Osteoblast (primary cell): ENCODE results near the gene FMNL1. TPM values are rescaled to one million over a fixed set of nuclear protein-coding genes. Genes with fewer than 3 reads are reported as not detected.

ENCODE experiments used
- DNase-seq: peaks from one replicate; pipeline ENCODE4 v3.0.0; 2011; ENCODE audit warnings: low spot score, mixed read lengths; ENCODE audit not compliant: insufficient read length; ENCODE audit errors: missing footprints
- H2AFZ ChIP-seq: 2 replicates; pipeline ENCODE4 v1.6.0; 2011; ENCODE audit warnings: mild to moderate bottlenecking, low read length
- H3K27ac ChIP-seq: 2 replicates; pipeline ENCODE4 v1.5.1; 2011; ENCODE audit warnings: mild to moderate bottlenecking, low read depth, low read length, moderate library complexity
- H3K27me3 ChIP-seq: 2 replicates; pipeline ENCODE4 v1.6.0; 2012; ENCODE audit warnings: mild to moderate bottlenecking, control low read depth, inconsistent platforms, low read length, moderate library complexity; ENCODE audit not compliant: insufficient read depth
- H3K36me3 ChIP-seq: 2 replicates; pipeline ENCODE4 v1.5.1; 2011; ENCODE audit warnings: mild to moderate bottlenecking, low read length, control low read depth, moderate library complexity; ENCODE audit not compliant: insufficient read depth
- H3K4me1 ChIP-seq: 2 replicates; pipeline ENCODE4 v1.5.1; 2011; ENCODE audit warnings: mild to moderate bottlenecking, low read length, control low read depth, moderate library complexity; ENCODE audit not compliant: insufficient read depth
- H3K4me2 ChIP-seq: 2 replicates; pipeline ENCODE4 v1.6.0; 2011; ENCODE audit warnings: mild to moderate bottlenecking, low read length; ENCODE audit not compliant: insufficient read depth
- H3K4me3 ChIP-seq: fragments of 200-600 bp; sonication (generic); 3 replicates; pipeline ENCODE4 v1.5.1; 2012; ENCODE audit warnings: mild to moderate bottlenecking, low read length, inconsistent platforms; ENCODE audit not compliant: insufficient read depth
- H3K79me2 ChIP-seq: 2 replicates; pipeline ENCODE4 v1.6.0; 2012; ENCODE audit warnings: mild to moderate bottlenecking, low read length, control low read depth, inconsistent platforms; ENCODE audit not compliant: insufficient read depth
- H3K9me3 ChIP-seq: 2 replicates; pipeline ENCODE4 v1.5.1; 2011; ENCODE audit warnings: low read depth, low read length, control low read depth
- H4K20me1 ChIP-seq: 2 replicates; pipeline ENCODE4 v1.6.0; 2012; ENCODE audit warnings: mild to moderate bottlenecking, low read length, control low read depth; ENCODE audit not compliant: insufficient read depth
- CTCF ChIP-seq: IDR thresholded peaks from 2 replicates; pipeline ENCODE4 v1.5.1; 2011; ENCODE audit warnings: mild to moderate bottlenecking, low read depth, low read length, moderate library complexity; ENCODE audit errors: extremely low read depth
- total RNA-seq: library from RNA; depleted of rRNA; stranded (reverse); fragments of >200 nt; gene quantifications from 2 replicates; pipeline ENCODE4 v1.2.3, GENCODE V29; 2012

FMNL1 gene
- total RNA-seq, 1 donor = 3.6 TPM

- no peaks in the 10 kb centered on the region for H3K9me3 ChIP-seq
- no peak overlapping the region for H3K4me2 ChIP-seq
- H3K27me3 ChIP-seq = peaks cover 30% of the 10 kb centered on the region
- peaks cover 5% of the 10 kb centered on the region for H3K4me1 ChIP-seq
- no peak overlapping the region for H2AFZ ChIP-seq
- H3K36me3 ChIP-seq = no peaks in the 10 kb centered on the region
- TF ChIP-seq CTCF = no peak
- H3K27ac ChIP-seq = no peak overlapping the region
- no peaks in the 10 kb centered on the region for H4K20me1 ChIP-seq
- DNase-seq = peak; percentile 50
- no peaks in the 10 kb centered on the region for H3K79me2 ChIP-seq
- no peak overlapping the region for H3K4me3 ChIP-seq
Measured at GRCh38 chr17:45220079-45220478, 1.6 kb upstream of the FMNL1 start.

GRCh38 chr17:45222014-45222288 lies 266 bp downstream of the FMNL1 start:
- Histone ChIP-seq H3K27me3 (peaks cover 30% of the 10 kb centered on the region), H3K9me3 (no peaks in the 10 kb centered on the region), H3K4me1 (peaks cover 11% of the 10 kb centered on the region), H2AFZ (no peak overlapping the region), H4K20me1 (no peaks in the 10 kb centered on the region), H3K4me3 (peak overlapping the region; percentile 65), H3K4me2 (peak overlapping the region; percentile 64), H3K27ac (no peak overlapping the region), H3K36me3 (no peaks in the 10 kb centered on the region), H3K79me2 (no peaks in the 10 kb centered on the region)
- DNase-seq = no peak
- TF ChIP-seq CTCF = no peak

- peaks cover 11% of the 10 kb centered on the region for H3K4me1 ChIP-seq
- no peak overlapping the region for H3K27ac ChIP-seq
- DNase-seq = no peak
- no peak overlapping the region for H2AFZ ChIP-seq
- peaks cover 30% of the 10 kb centered on the region for H3K27me3 ChIP-seq
- no peaks in the 10 kb centered on the region for H3K9me3 ChIP-seq
- no peak for TF ChIP-seq CTCF
- no peaks in the 10 kb centered on the region for H3K79me2 ChIP-seq
- H3K4me3 ChIP-seq = peak overlapping the region; percentile 65
- H4K20me1 ChIP-seq = no peaks in the 10 kb centered on the region
- no peaks in the 10 kb centered on the region for H3K36me3 ChIP-seq
- H3K4me2 ChIP-seq = peak overlapping the region; percentile 64
Measured at GRCh38 chr17:45222289-45222995, 757 bp downstream of the FMNL1 start.

- Histone ChIP-seq H3K27ac (no peak overlapping the region), H3K79me2 (no peaks in the 10 kb centered on the region), H3K36me3 (no peaks in the 10 kb centered on the region), H3K4me1 (peaks cover 14% of the 10 kb centered on the region), H4K20me1 (no peaks in the 10 kb centered on the region), H3K4me3 (no peak overlapping the region), H3K9me3 (no peaks in the 10 kb centered on the region), H3K4me2 (no peak overlapping the region), H2AFZ (no peak overlapping the region), H3K27me3 (peaks cover 30% of the 10 kb centered on the region)
- peak; percentile 71 for DNase-seq
- TF ChIP-seq CTCF = no peak
Measured at GRCh38 chr17:45222996-45223538, 1.4 kb downstream of the FMNL1 start.
